ENCODE results near the gene TAOK3.

TAOK3 gene

DNA sequence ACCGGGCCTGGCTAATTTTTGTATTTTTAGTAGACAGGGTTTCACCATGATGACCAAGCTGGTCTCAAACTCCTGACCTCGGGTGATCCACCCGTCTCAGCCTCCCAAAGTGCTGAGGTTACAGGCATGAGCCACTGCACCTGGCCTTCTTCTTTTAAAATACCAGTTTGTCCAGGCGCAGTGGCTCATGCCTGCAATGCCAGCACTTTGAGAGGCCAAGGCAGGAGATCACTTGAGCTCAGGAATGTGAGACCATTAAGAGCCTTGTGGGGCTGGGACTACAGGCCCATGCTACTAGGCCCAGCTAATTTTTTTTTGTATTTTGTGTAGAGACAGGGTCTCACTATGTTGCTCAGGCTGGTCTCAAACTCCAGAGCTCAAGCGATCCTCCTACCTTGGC is 244.8 kb downstream of the TAOK3 start:
- FAIRE-seq (no peak), DNase-seq (ENCODE audit: insufficient read length, low spot score) (no peak)
- TF ChIP-seq CTCF (IDR thresholded peaks at IDR 0.05; ENCODE audit: insufficient read depth, missing control alignments) = no peak

DNA sequence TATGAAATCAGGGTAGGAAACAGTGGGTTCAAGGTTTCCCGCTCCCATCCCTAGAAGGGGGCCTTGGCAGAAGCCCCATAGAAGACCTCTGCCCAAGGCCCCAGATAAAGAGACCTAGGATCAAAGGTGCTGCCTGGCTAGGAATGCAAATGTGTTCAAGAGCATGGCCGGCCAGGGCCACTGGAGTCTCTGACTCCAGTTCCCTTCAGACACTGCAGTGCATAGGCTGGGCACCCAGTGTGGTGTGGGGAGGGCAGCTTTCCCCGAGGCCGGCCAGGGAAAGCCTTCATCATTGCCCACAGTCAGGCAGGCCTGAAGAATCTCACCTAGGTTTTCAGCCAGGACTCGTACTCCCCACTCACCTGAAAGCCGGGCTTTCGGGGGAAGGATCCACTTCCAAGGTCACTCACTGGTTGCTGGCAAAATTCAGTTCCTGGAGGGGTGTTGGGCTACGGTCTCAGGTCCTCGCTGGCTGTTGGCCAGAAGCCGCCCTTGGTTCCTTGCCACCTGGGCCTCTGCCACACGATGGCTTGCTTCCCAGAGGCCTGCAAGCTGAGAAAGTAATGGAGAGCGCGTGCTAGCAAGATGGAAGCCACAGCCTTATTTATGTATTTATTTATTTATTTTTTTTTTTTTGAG is 246.5 kb downstream of the TAOK3 start:
- no peak for FAIRE-seq
- no peak for TF ChIP-seq CTCF (IDR thresholded peaks at IDR 0.05; ENCODE audit: insufficient read depth, missing control alignments)
- no peak for DNase-seq (ENCODE audit: insufficient read length, low spot score)

- no peak for TF ChIP-seq CTCF (IDR thresholded peaks at IDR 0.05; ENCODE audit: insufficient read depth, missing control alignments)
- FAIRE-seq (no peak), DNase-seq (ENCODE audit: insufficient read length, low spot score) (no peak)
Measured at GRCh38 chr12:118125743-118126118, 247.0 kb downstream of the TAOK3 start.

DNA sequence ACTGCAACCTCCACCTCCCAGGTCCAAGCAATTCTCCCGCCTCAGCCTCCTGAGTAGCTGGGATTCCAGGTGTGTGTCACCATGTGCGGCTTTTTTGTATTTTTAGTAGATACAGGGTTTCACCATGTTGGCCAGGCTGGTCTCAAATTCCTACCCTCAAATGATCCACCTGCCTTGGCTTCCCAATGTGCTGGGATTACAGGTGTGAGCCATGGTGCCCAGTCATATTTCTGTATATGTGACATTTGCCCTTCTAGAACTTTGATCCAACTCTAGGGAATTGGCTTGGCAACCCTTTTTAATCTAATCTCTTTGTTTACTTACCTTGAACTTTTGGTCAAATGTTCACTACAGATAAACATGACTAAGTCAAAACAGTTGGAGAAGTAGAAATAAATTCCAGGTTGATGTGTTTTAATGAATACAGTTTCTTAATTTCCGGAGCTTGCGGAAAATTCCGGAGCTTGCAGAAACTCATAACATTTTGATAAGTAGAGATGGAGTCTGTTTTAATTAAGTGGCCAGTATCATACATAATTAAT is 248.3 kb downstream of the TAOK3 start:
- DNase-seq (ENCODE audit: insufficient read length, low spot score) (no peak), FAIRE-seq (no peak)
- TF ChIP-seq CTCF (IDR thresholded peaks at IDR 0.05; ENCODE audit: insufficient read depth, missing control alignments) = no peak

- DNase-seq (ENCODE audit: insufficient read length, low spot score) (no peak), FAIRE-seq (no peak)
- no peak for TF ChIP-seq CTCF (IDR thresholded peaks at IDR 0.05; ENCODE audit: insufficient read depth, missing control alignments)
Measured at GRCh38 chr12:118122264-118122663, 250.4 kb downstream of the TAOK3 start.

- DNase-seq (ENCODE audit: insufficient read length, low spot score) = peak; percentile 73
- TF ChIP-seq CTCF (IDR thresholded peaks at IDR 0.05; ENCODE audit: insufficient read depth, missing control alignments) = peak; percentile 49
- no peak for FAIRE-seq
Measured at GRCh38 chr12:118120579-118121363, 251.9 kb downstream of the TAOK3 start.

- FAIRE-seq (no peak), DNase-seq (ENCODE audit: insufficient read length, low spot score) (no peak)
- no peak for TF ChIP-seq CTCF (IDR thresholded peaks at IDR 0.05; ENCODE audit: insufficient read depth, missing control alignments)
Measured at GRCh38 chr12:118119449-118119879, 253.2 kb downstream of the TAOK3 start.

Data from D721Med (cell line).